SK-N-SH treated with all-trans-retinoic acid at 6 μM for 48 hours (cell line): ENCODE data around the gene XCL1.

Experiments
- TOX ChIP-seq: fragments of 250-450 bp; sonication (Bioruptor Pico); IDR thresholded peaks from 2 replicates; pipeline ENCODE4 v1.8.0; 2021; ENCODE audit warnings: mild to moderate bottlenecking, moderate library complexity, borderline replicate concordance
- ZFP30 ChIP-seq: fragments of 450-650 bp; formaldehyde crosslinking; IDR thresholded peaks from 2 replicates; pipeline ENCODE4 v1.5.0; 2022; ENCODE audit warnings: mild to moderate bottlenecking, moderate library complexity

- no peak for TF ChIP-seq TOX (CRISPR knock-in tag)
- TF ChIP-seq ZFP30 (CRISPR knock-in tag): no peak
Observed at GRCh38 chr1:168591066-168591465, 14.7 kb downstream of the XCL1 start.
